GM12892 (cell line): ENCODE measurements around the gene EPHB2.

Experiments
- POLR2A ChIP-seq: IDR thresholded peaks from 2 replicates; pipeline ENCODE4 v1.6.1; 2011; ENCODE audit warnings: low read depth, low read length, control low read depth
- POLR2AphosphoS5 ChIP-seq: IDR thresholded peaks from 2 replicates; pipeline ENCODE4 v1.6.1; 2011; ENCODE audit warnings: low read depth, low read length, control low read depth
- TAF1 ChIP-seq: IDR thresholded peaks from 2 replicates; pipeline ENCODE4 v1.6.1; 2011; ENCODE audit warnings: low read depth, mild to moderate bottlenecking, control low read depth, low read length, borderline replicate concordance

DNA sequence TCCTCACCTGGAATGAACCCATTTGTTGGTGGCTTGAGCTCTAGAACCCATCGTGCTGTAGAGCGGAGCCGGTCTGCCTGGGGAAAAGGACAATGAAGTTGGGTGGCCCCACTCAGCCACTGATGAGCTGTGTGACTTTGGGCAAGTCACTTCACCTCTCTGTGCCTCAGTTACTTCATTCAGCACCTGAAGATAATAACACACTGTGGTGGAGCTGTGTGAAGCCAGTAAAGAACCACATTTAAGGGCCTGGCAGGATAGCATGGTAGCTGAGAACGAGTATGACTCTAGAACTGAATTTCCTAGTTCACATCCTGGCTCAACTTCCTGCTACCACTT, 37.1 kb downstream of the EPHB2 start:
- TF ChIP-seq POLR2AphosphoS5 (no peak), TAF1 (no peak), POLR2A (no peak)
